Measurements from ENCODE around the gene PLAGL2. TPM values are rescaled to one million over a fixed set of nuclear protein-coding genes. Genes with fewer than 3 reads are reported as not detected.

PLAGL2 gene
- total and polyA plus RNA-seq, 2 of the 8 experiments (the other 6 are each of a cell fraction or from before 2014, with no cell fraction given): 20.6 to 25.4 TPM

- Histone ChIP-seq H3K23me2 (ENCODE audit: low read depth, low read length) (no peaks in the 10 kb centered on the region), H3K4me3 (ENCODE audit: extremely low read depth in 1 of 4, insufficient read depth in 2 of 4, low read depth in 3 of 4, low read length in 4 of 4) (no peak overlapping the region), H2BK20ac (ENCODE audit: low read length) (no peak overlapping the region), H4K8ac (ENCODE audit: extremely low read depth, insufficient read depth, low read length) (no peak overlapping the region), H3K4me1 (replicated peaks in 1 of 4; ENCODE audit: control insufficient read depth in 3 of 4, insufficient read depth in 4 of 4, low read length in 3 of 4) (peaks cover 0 to 2% (median 0%) of the 10 kb centered on the region in 4 experiments; a peak in 2 of 7 replicates), H3K23ac (ENCODE audit: insufficient read length) (no peak overlapping the region), H3K36me3 (ENCODE audit: control insufficient read depth in 2 of 4, insufficient read depth in 4 of 4, low read length in 3 of 4) (peaks cover 29 to 58% (median 53%) of the 10 kb centered on the region in 4 experiments), H3K9me3 (ENCODE audit: insufficient read depth in 2 of 2, low read depth in 1 of 2, low read length in 1 of 2) (no peaks in the 10 kb centered on the region), H4K91ac (replicated peaks; ENCODE audit: insufficient read length, low read length) (no peak overlapping the region), H3K79me1 (ENCODE audit: low read depth, low read length) (no peaks in the 10 kb centered on the region), H3K27me3 (replicated peaks in 1 of 4; ENCODE audit: control insufficient read depth in 3 of 4, extremely low read depth in 1 of 4, insufficient read depth in 3 of 4, low read length in 3 of 4) (no peaks in the 10 kb centered on the region), H3K4ac (replicated peaks; ENCODE audit: insufficient read length, low read depth, low read length) (no peak overlapping the region), H4K20me1 (replicated peaks in 1 of 2; ENCODE audit: control insufficient read depth in 1 of 2, insufficient read depth in 2 of 2, low read length in 2 of 2) (peaks cover 5 to 6% of the 10 kb centered on the region in 2 experiments), H4K5ac (ENCODE audit: insufficient read length, low read depth, low read length) (no peak overlapping the region), H3K27ac (ENCODE audit: low read depth, low read length) (no peak overlapping the region), H2BK120ac (replicated peaks; ENCODE audit: low read depth, low read length) (no peak overlapping the region), H2BK15ac (ENCODE audit: low read length) (no peak overlapping the region), H2AFZ (ENCODE audit: low read length) (no peak overlapping the region), H3K18ac (ENCODE audit: extremely low read depth, low read length) (no peak overlapping the region), H3K56ac (replicated peaks; ENCODE audit: insufficient read length, low read depth, low read length) (no peak overlapping the region), H3K79me2 (ENCODE audit: control insufficient read depth in 1 of 2, insufficient read depth in 2 of 2, low read length in 2 of 2) (no peaks in the 10 kb centered on the region), H3K9ac (replicated peaks in 1 of 4; ENCODE audit: extremely low read depth in 1 of 4, low read depth in 3 of 4, low read length in 3 of 4) (no peak overlapping the region), H3K4me2 (ENCODE audit: insufficient read depth in 1 of 2, low read depth in 2 of 2, low read length in 2 of 2) (no peak overlapping the region), H3K14ac (ENCODE audit: insufficient read length) (no peak overlapping the region), H2AK5ac (ENCODE audit: low read depth, low read length) (no peak overlapping the region), H2BK12ac (ENCODE audit: low read depth, low read length) (no peak overlapping the region), H2BK5ac (ENCODE audit: low read depth, low read length) (no peak overlapping the region)
- POLR2A ChIA-PET (ENCODE audit: partially characterized antibody): no interaction called here
- 91% methylated on average over 14 of the region's 14 CpGs; no CpG with 5 or more reads in 1 of the 2 experiments for WGBS, 2 experiments (ENCODE audit: extremely low coverage in 1 of 2, insufficient coverage in 1 of 2, insufficient read length in 1 of 2, insufficient replicate concordance in 2 of 2, low coverage in 1 of 2, low lambda C conversion rate in 2 of 2, missing lambda C conversion rate in 1 of 2)
- CTCF ChIA-PET (ENCODE audit: partially characterized antibody): no interaction called here
- no peak for DNase-seq (ENCODE audit: low read depth in 1 of 2, low spot score in 2 of 2)
- no peak for FAIRE-seq
- no peak for TF ChIP-seq JUND (IDR thresholded peaks at IDR 0.05; ENCODE audit: low read length)
- no peak for TF ChIP-seq HDAC6 (IDR thresholded peaks at IDR 0.05; ENCODE audit: low read depth, low read length)
- no peak for TF ChIP-seq TAF1 (IDR thresholded peaks at IDR 0.05; ENCODE audit: low read depth, low read length)
- no peak for TF ChIP-seq CBX5 (IDR thresholded peaks at IDR 0.05; ENCODE audit: low read depth, low read length)
- no peak for TF ChIP-seq YY1 (IDR thresholded peaks at IDR 0.05; ENCODE audit: low read depth, low read length)
- TF ChIP-seq RAD21 (IDR thresholded peaks at IDR 0.05 in 1 of 2, conservative IDR thresholded peaks at IDR 0.05 in 1 of 2; ENCODE audit: low read depth in 2 of 2, low read length in 2 of 2): no peak
- TF ChIP-seq TBP (IDR thresholded peaks at IDR 0.05; ENCODE audit: low read depth, low read length): no peak
- TF ChIP-seq POLR2AphosphoS5 (IDR thresholded peaks at IDR 0.05; ENCODE audit: low read depth, low read length): no peak
- no peak for TF ChIP-seq HDAC2 (IDR thresholded peaks at IDR 0.05; ENCODE audit: borderline replicate concordance in 1 of 2, low read depth in 2 of 2, low read length in 2 of 2)
- TF ChIP-seq CEBPB (IDR thresholded peaks at IDR 0.05; ENCODE audit: low read depth, low read length): no peak
- no peak for TF ChIP-seq TEAD4 (IDR thresholded peaks at IDR 0.05; ENCODE audit: low read depth, low read length)
- no peak for TF ChIP-seq POU5F1 (IDR thresholded peaks at IDR 0.05; ENCODE audit: low read depth, low read length)
- no peak for TF ChIP-seq CHD1 (IDR thresholded peaks at IDR 0.05; ENCODE audit: low read depth, low read length)
- TF ChIP-seq GTF2F1 (IDR thresholded peaks at IDR 0.05; ENCODE audit: borderline replicate concordance, low read depth, low read length): no peak
- TF ChIP-seq CTBP2 (IDR thresholded peaks at IDR 0.05; ENCODE audit: borderline replicate concordance, insufficient read depth, insufficient read length, low read length): no peak
- TF ChIP-seq TCF12 (IDR thresholded peaks at IDR 0.05; ENCODE audit: low read depth, low read length): no peak
These were observed 49.9 kb downstream of the PLAGL2 start for GRCh38 chr20:32157611-32158010.

Data from H1 (cell line).